Measurements from ENCODE around the gene WNT3A.

WNT3A gene

GRCh38 chr1:228037401-228038386, 30.9 kb downstream of the WNT3A start:
- TF ChIP-seq EZH2phosphoT487 (IDR thresholded peaks at IDR 0.05; ENCODE audit: borderline replicate concordance) (no peak), CTCF (conservative IDR thresholded peaks at IDR 0.05; ENCODE audit: low read length) (no peak)
- no peaks in the 10 kb centered on the region for H3K9me2 ChIP-seq (replicated peaks; ENCODE audit: low read depth, low read length)
- H3K9ac ChIP-seq (ENCODE audit: low read depth, low read length, poor library complexity, severe bottlenecking), result no peak overlapping the region
- H3K9me3 ChIP-seq (ENCODE audit: insufficient read depth, low read depth, low read length), result peaks cover 8% of the 10 kb centered on the region; the same call in 1 of the 2 replicates
- H3F3A ChIP-seq (ENCODE audit: low read depth), result no peaks in the 10 kb centered on the region
- no peaks in the 10 kb centered on the region for H3K27me3 ChIP-seq (ENCODE audit: insufficient read depth, low read length, poor library complexity, severe bottlenecking)
- H3K4me2 ChIP-seq (ENCODE audit: low read depth, low read length, poor library complexity, severe bottlenecking), result no peak overlapping the region
- H3K4me3 ChIP-seq (ENCODE audit: low read length, poor library complexity, severe bottlenecking), result no peak overlapping the region
- no peaks in the 10 kb centered on the region for H4K20me1 ChIP-seq (ENCODE audit: insufficient read depth, low read length, poor library complexity, severe bottlenecking)
- H3K36me3 ChIP-seq (ENCODE audit: insufficient read depth, low read length), result no peaks in the 10 kb centered on the region
- H3K79me2 ChIP-seq (ENCODE audit: insufficient read depth, low read length), result no peaks in the 10 kb centered on the region
- no peak overlapping the region for H2AFZ ChIP-seq (ENCODE audit: low read length)
- no peaks in the 10 kb centered on the region for H3K4me1 ChIP-seq (ENCODE audit: insufficient read depth, low read length, poor library complexity, severe bottlenecking)

- Histone ChIP-seq H4K20me1 (ENCODE audit: insufficient read depth, low read length, poor library complexity, severe bottlenecking) (no peaks in the 10 kb centered on the region), H3K9me2 (replicated peaks; ENCODE audit: low read depth, low read length) (no peaks in the 10 kb centered on the region), H3K9ac (ENCODE audit: low read depth, low read length, poor library complexity, severe bottlenecking) (no peak overlapping the region), H3K4me3 (ENCODE audit: low read length, poor library complexity, severe bottlenecking) (no peak overlapping the region), H2AFZ (ENCODE audit: low read length) (no peak overlapping the region), H3K4me2 (ENCODE audit: low read depth, low read length, poor library complexity, severe bottlenecking) (no peak overlapping the region), H3F3A (ENCODE audit: low read depth) (no peaks in the 10 kb centered on the region), H3K79me2 (ENCODE audit: insufficient read depth, low read length) (no peaks in the 10 kb centered on the region), H3K9me3 (ENCODE audit: insufficient read depth, low read depth, low read length) (peaks cover 3% of the 10 kb centered on the region; the same call in 1 of the 2 replicates), H3K36me3 (ENCODE audit: insufficient read depth, low read length) (no peaks in the 10 kb centered on the region), H3K4me1 (ENCODE audit: insufficient read depth, low read length, poor library complexity, severe bottlenecking) (no peaks in the 10 kb centered on the region), H3K27me3 (ENCODE audit: insufficient read depth, low read length, poor library complexity, severe bottlenecking) (no peaks in the 10 kb centered on the region)
- no peak for TF ChIP-seq EZH2phosphoT487 (IDR thresholded peaks at IDR 0.05; ENCODE audit: borderline replicate concordance)
- TF ChIP-seq CTCF (conservative IDR thresholded peaks at IDR 0.05; ENCODE audit: low read length), result no peak
Measured at GRCh38 chr1:228038387-228039005, 31.7 kb downstream of the WNT3A start.

GRCh38 chr1:228039006-228039903, 32.5 kb downstream of the WNT3A start:
- Histone ChIP-seq H3K9me2 (replicated peaks; ENCODE audit: low read depth, low read length) (no peaks in the 10 kb centered on the region), H2AFZ (ENCODE audit: low read length) (no peak overlapping the region), H3K4me1 (ENCODE audit: insufficient read depth, low read length, poor library complexity, severe bottlenecking) (no peaks in the 10 kb centered on the region), H3K4me3 (ENCODE audit: low read length, poor library complexity, severe bottlenecking) (no peak overlapping the region), H4K20me1 (ENCODE audit: insufficient read depth, low read length, poor library complexity, severe bottlenecking) (no peaks in the 10 kb centered on the region), H3K36me3 (ENCODE audit: insufficient read depth, low read length) (no peaks in the 10 kb centered on the region), H3K27me3 (ENCODE audit: insufficient read depth, low read length, poor library complexity, severe bottlenecking) (no peaks in the 10 kb centered on the region), H3F3A (ENCODE audit: low read depth) (no peaks in the 10 kb centered on the region), H3K9me3 (ENCODE audit: insufficient read depth, low read depth, low read length) (peaks cover 3% of the 10 kb centered on the region; the same call in 1 of the 2 replicates), H3K4me2 (ENCODE audit: low read depth, low read length, poor library complexity, severe bottlenecking) (no peak overlapping the region), H3K79me2 (ENCODE audit: insufficient read depth, low read length) (no peaks in the 10 kb centered on the region), H3K9ac (ENCODE audit: low read depth, low read length, poor library complexity, severe bottlenecking) (no peak overlapping the region)
- no peak for TF ChIP-seq CTCF (conservative IDR thresholded peaks at IDR 0.05; ENCODE audit: low read length)
- no peak for TF ChIP-seq EZH2phosphoT487 (IDR thresholded peaks at IDR 0.05; ENCODE audit: borderline replicate concordance)

All from Loucy (cell line).